ENCODE data around the gene TMEM114.

TMEM114 gene

GRCh38 chr16:8589900-8590688, at the start of gene TMEM114:
Gene TMEM114, minus strand, starts transcription at chr16:8590511. Its CDS starts 673 bp downstream, at chr16:8589838.
- no peak for DNase-seq (ENCODE audit: low spot score)

GRCh38 chr16:8639694-8640093, 49.4 kb upstream of the TMEM114 start:
- DNase-seq (ENCODE audit: low spot score), result no peak

GRCh38 chr16:8634991-8635736, 44.9 kb upstream of the TMEM114 start:
- peak; percentile 54 for DNase-seq (ENCODE audit: low spot score)

GRCh38 chr16:8632675-8633182, 42.4 kb upstream of the TMEM114 start:
- no peak for DNase-seq (ENCODE audit: low spot score)

- DNase-seq (ENCODE audit: low spot score), result no peak
Observed at GRCh38 chr16:8631818-8632465, 41.6 kb upstream of the TMEM114 start.

GRCh38 chr16:8631373-8631772, 41.1 kb upstream of the TMEM114 start:
- DNase-seq (ENCODE audit: low spot score), result no peak

GRCh38 chr16:8630255-8630953, 40.1 kb upstream of the TMEM114 start:
- no peak for DNase-seq (ENCODE audit: low spot score)

GRCh38 chr16:8628981-8629725, 38.8 kb upstream of the TMEM114 start:
- no peak for DNase-seq (ENCODE audit: low spot score)

GRCh38 chr16:8627456-8627855, 37.1 kb upstream of the TMEM114 start:
- no peak for DNase-seq (ENCODE audit: low spot score)

GRCh38 chr16:8626946-8627345, 36.6 kb upstream of the TMEM114 start:
- no peak for DNase-seq (ENCODE audit: low spot score)

GRCh38 chr16:8625491-8626087, 35.3 kb upstream of the TMEM114 start:
- no peak for DNase-seq (ENCODE audit: low spot score)

- DNase-seq (ENCODE audit: low spot score), result no peak
Observed at GRCh38 chr16:8623634-8624033, 33.3 kb upstream of the TMEM114 start.

GRCh38 chr16:8622315-8622656, 32.0 kb upstream of the TMEM114 start:
- peak; percentile 34 for DNase-seq (ENCODE audit: low spot score)

GRCh38 chr16:8621572-8622314, 31.4 kb upstream of the TMEM114 start, which contains the start of gene METTL22:
Gene METTL22, plus strand, starts transcription at chr16:8621698. Its CDS starts 3,968 bp downstream, at chr16:8625666.
- peak; percentile 92 for DNase-seq (ENCODE audit: low spot score)

- DNase-seq (ENCODE audit: low spot score), result no peak
Observed at GRCh38 chr16:8621222-8621571, 30.9 kb upstream of the TMEM114 start.

- DNase-seq (ENCODE audit: low spot score), result no peak
Observed at GRCh38 chr16:8620535-8620934, 30.2 kb upstream of the TMEM114 start.

- DNase-seq (ENCODE audit: low spot score), result no peak
Observed at GRCh38 chr16:8619671-8620370, 29.5 kb upstream of the TMEM114 start.

- no peak for DNase-seq (ENCODE audit: low spot score)
Observed at GRCh38 chr16:8614435-8615029, 24.2 kb upstream of the TMEM114 start.

All from NAMALWA (cell line).